ENCODE measurements around the gene NEK11.
"Not testable (repeated sequence)": the region's sequence is repeated elsewhere in the genome, so short reads cannot be mapped to it uniquely, and the experiment has no call there.

The NEK11 gene

GRCh38 chr3:131026321-131027151 is at the start of gene NEK11, which contains the start of gene ASTE1:
TSS of gene NEK11 (plus strand) at chr3:131026877. CDS start at chr3:131029709, 2,832 bp downstream.
TSS of gene ASTE1 (minus strand) at chr3:131026825. CDS start at chr3:131025306, 1,519 bp downstream.
- peak; percentile 89 for DNase-seq

- no peak for DNase-seq
These were observed 47.6 kb upstream of the NEK11 start for GRCh38 chr3:130979117-130979516.

GRCh38 chr3:130981469-130981868 is 45.2 kb upstream of the NEK11 start:
- no peak for DNase-seq

- no peak for DNase-seq
These were observed 36.4 kb upstream of the NEK11 start for GRCh38 chr3:130990282-130990681.

GRCh38 chr3:130991126-130991525 is 35.6 kb upstream of the NEK11 start:
- no peak for DNase-seq

- no peak for DNase-seq
These were observed 34.3 kb upstream of the NEK11 start for GRCh38 chr3:130992344-130992743.

GRCh38 chr3:130997289-130997688 is 29.4 kb upstream of the NEK11 start:
- no peak for DNase-seq

- no peak for DNase-seq
These were observed 25.6 kb upstream of the NEK11 start for GRCh38 chr3:131001071-131001470.

- DNase-seq, result no peak
These were observed 22.1 kb upstream of the NEK11 start for GRCh38 chr3:131004603-131005002.

- no peak for DNase-seq
These were observed 19.4 kb upstream of the NEK11 start for GRCh38 chr3:131007256-131007655.

GRCh38 chr3:131007782-131008181 is 18.9 kb upstream of the NEK11 start:
- no peak for DNase-seq

- DNase-seq, result no peak
These were observed 18.4 kb upstream of the NEK11 start for GRCh38 chr3:131008326-131008725.

- DNase-seq, result no peak
These were observed 17.0 kb upstream of the NEK11 start for GRCh38 chr3:131009698-131010097.

- no peak for DNase-seq
These were observed 7.7 kb upstream of the NEK11 start for GRCh38 chr3:131018970-131019369.

- DNase-seq, result no peak
These were observed 6.5 kb upstream of the NEK11 start for GRCh38 chr3:131020122-131020693.

GRCh38 chr3:131025539-131025938 is 1.1 kb upstream of the NEK11 start:
- DNase-seq, result no peak

GRCh38 chr3:131028844-131029243 is 2.2 kb downstream of the NEK11 start:
- DNase-seq, result no peak

- no peak for DNase-seq
These were observed 5.0 kb downstream of the NEK11 start for GRCh38 chr3:131031660-131032059.

- DNase-seq, result no peak
These were observed 6.9 kb downstream of the NEK11 start for GRCh38 chr3:131033480-131034080.

- DNase-seq, result no peak
These were observed 9.6 kb downstream of the NEK11 start for GRCh38 chr3:131036200-131036816.

- DNase-seq, result no peak
These were observed 10.3 kb downstream of the NEK11 start for GRCh38 chr3:131036986-131037385.

GRCh38 chr3:131038326-131038725 is 11.6 kb downstream of the NEK11 start:
- no peak for DNase-seq

- not testable (repeated sequence) for DNase-seq
These were observed 15.8 kb downstream of the NEK11 start for GRCh38 chr3:131042271-131042985.

Measured in NCI-H2107 (cell line).